GM12864 (cell line): ENCODE results near the gene ETV7.

Experiments used
- DNase-seq: peaks from one replicate; pipeline ENCODE4 v3.0.0-alpha.2; 2011; ENCODE audit warnings: low read depth
- H3K4me3 ChIP-seq: 2 replicates; pipeline ENCODE4 v1.5.1; 2011; ENCODE audit warnings: mild to moderate bottlenecking, low read depth, low read length, control low read depth
- TF ChIP-seq, protein P1 (sequence below): IDR thresholded peaks from 2 replicates; pipeline ENCODE4 v1.5.1; 2011; ENCODE audit warnings: low read depth, mild to moderate bottlenecking, moderate library complexity, low read length, control low read depth, inconsistent platforms; ENCODE audit errors: missing control alignments

The ETV7 gene

DNA sequence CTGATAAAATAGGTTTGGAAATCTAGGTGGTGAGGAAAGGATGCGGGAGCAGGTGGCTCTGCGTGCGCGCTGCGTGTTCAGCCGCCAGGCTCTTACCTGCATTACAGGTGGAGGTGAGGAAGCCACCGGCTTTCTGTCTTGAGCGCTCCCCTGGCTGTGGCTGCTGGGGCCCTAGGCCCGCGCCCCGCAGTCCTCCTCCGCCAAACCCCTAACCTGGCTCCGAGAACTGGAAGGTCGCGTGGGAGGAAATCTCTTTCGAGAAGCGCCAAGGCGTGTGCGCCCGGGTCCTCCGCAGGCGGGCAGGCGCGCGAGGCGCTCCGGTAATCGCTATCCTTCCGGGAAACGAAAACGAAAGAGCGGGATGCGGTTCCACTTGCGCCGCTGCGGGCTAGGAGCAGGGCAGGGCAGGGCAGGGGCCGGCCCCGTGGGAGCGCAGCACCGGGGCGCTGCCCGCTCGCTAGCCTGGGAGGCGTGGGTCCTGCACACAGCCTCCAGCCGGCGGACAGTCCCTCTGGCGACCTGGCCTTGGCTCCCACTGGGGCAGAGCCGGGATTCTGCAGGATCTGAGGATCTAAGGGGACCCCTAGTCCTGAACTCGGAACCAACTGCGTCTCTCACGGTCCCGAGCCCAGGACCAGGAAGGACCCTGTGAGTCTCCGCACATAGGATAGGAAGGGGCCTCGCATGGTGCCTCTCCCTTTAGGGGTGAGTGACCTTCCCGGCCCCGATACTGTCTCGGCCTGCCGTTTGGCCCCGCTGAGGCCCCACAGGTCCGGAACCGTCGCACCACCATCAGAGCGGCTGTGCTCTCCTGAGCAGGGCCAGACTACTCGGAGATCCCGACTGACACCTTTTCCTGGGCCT is at the start of gene ETV7:
Gene ETV7 (minus strand): TSS at position 230 of the 864 bp plus-strand sequence. CDS start 128 bp downstream, at position 102.
- DNase-seq, result no peak
- TF ChIP-seq, protein P1, sequence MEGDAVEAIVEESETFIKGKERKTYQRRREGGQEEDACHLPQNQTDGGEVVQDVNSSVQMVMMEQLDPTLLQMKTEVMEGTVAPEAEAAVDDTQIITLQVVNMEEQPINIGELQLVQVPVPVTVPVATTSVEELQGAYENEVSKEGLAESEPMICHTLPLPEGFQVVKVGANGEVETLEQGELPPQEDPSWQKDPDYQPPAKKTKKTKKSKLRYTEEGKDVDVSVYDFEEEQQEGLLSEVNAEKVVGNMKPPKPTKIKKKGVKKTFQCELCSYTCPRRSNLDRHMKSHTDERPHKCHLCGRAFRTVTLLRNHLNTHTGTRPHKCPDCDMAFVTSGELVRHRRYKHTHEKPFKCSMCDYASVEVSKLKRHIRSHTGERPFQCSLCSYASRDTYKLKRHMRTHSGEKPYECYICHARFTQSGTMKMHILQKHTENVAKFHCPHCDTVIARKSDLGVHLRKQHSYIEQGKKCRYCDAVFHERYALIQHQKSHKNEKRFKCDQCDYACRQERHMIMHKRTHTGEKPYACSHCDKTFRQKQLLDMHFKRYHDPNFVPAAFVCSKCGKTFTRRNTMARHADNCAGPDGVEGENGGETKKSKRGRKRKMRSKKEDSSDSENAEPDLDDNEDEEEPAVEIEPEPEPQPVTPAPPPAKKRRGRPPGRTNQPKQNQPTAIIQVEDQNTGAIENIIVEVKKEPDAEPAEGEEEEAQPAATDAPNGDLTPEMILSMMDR, result no peak
- peak within 1 kb of the TSS; percentile 38 for H3K4me3 ChIP-seq

DNA sequence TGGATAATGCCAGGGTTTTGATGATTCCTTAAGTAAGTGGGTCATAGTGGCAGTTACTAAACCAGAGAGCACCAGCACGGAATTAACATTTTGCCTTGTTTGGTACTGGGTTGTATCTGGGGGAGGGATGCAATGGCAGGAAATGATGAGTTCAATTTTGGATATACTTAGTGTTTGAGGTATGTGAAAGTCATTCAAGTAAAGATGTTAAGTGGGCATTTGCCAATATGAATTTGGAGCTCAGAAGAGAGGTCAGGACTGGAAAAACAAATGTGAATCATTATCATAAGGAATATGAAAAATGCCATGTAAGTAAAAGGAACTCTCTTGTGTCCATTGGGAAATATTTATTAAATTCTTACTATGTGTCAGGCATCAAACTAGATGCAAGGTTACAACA is 49.0 kb upstream of the ETV7 start:
- TF ChIP-seq, protein P1, result no peak
- DNase-seq, result no peak
- no peak overlapping the region for H3K4me3 ChIP-seq

DNA sequence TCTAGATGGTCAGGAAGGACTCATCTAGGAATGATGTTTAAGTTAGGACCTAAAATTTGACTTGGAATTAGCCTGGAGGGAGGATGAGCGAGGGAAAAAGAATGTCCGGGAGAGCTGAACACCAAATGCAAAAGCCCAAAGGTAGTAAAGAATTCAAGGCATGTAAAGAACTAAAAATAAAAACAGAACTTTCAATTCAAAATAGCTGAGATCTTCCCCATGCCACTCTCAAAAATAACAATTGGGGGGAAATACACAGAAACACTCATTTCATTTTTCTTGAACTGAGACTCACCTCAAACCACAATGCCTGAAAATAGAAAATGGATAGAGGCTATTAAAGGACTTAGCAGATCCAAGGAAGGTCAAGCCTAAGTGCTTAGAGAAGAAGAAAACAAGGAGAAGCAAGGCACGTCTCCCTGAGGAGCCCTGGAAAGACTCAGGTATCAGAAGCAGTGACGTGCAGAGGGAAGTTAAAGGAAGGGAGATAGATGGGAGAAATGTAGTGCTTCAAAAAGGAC is 44.7 kb upstream of the ETV7 start:
- H3K4me3 ChIP-seq, result no peak overlapping the region
- TF ChIP-seq, protein P1, result no peak
- no peak for DNase-seq

DNA sequence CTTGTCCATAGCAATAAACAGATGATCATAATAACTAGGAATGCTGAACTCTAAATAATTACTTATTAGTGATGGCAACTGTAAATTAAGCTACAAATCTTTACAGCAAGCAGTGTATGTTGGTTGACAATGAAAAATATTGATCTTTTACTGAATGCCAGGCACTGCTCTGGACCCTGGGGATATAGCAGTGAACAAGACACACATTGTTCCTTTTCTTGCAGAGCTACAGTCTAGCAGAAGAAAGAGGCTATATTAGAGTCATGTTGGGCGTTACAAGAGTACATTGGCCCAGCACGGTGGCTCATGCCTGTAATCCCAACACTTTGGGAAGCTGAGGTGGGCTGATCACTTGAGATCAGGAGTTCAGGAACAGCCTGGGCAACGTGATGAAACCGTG is 43.7 kb upstream of the ETV7 start:
- TF ChIP-seq, protein P1, result no peak

DNA sequence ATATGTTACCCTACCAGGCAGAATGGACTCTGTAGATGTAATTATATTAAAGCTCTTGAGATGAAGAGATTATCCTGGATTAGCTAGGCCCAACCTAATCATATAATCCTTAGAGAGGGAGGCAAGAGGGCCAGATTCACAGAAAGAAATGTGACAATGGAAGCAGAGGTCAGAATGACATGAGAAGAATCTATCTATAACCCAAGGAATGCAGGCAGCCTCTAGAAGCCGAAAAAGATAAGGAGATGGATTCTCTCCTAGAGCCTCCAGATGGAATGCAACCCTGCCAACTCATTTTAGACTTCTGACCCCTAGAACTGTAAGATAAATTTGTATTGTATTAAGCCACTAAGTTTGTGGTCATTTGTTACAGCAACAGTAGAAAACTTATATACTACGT is 42.9 kb upstream of the ETV7 start:
- H3K4me3 ChIP-seq, result no peak overlapping the region
- no peak for DNase-seq
- TF ChIP-seq, protein P1, result no peak

More for the DNA sequence above, 43.7 kb upstream of the ETV7 start:
- H3K4me3 ChIP-seq, result no peak overlapping the region
- DNase-seq, result no peak

DNA sequence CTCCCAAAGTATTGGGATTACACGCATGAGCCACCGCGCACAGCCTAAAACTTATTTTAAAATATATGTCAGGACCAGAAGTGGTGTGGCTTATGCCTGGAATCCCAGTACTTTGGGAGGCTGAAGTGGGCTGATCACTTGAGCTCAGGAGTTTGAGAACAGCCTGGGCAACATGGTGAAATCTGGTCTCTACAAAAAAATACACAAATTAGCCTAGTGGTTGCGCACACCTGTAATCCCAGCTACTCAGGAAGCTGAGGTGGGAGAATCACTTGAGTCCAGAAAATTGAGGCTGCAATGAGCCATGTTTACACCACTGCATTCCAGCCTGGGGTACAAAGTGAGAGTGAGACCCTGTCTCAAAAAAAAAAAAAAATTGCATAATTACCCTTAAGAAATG is 41.4 kb upstream of the ETV7 start:
- DNase-seq, result no peak
- H3K4me3 ChIP-seq, result no peak overlapping the region
- TF ChIP-seq, protein P1, result peak; percentile 30
